ENCODE results near the gene PTPRA. TPM values are rescaled to one million over a fixed set of nuclear protein-coding genes. Genes with fewer than 3 reads are reported as not detected.

The PTPRA gene
- total and polyA plus RNA-seq, 2 of the 4 experiments (the other 2 are of a cell fraction) = 35.0 to 50.0 TPM

DNA sequence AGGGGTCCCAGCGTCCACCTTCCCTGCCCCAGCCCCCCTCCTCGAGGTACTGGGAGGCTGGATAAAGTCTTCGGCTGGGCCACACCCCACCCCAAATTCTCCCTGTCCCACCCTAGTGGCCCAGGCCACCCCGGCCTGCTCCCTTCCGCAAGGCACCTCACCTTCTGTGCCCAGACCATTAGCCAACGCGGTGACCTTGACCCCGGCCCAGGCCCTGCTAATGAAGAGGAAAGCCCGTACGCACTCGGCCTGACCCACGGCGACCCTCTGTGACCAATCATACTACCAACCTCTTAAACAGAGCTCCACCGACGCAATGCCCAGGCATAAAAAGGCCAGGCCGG lies 198.0 kb downstream of the PTPRA start:
- Histone ChIP-seq H2AFZ (replicated peaks; ENCODE audit: low read length, poor library complexity) (peak overlapping the region; percentile 75), H3K27me3 (ENCODE audit: control insufficient read depth, insufficient read depth, low read length) (peaks cover 32% of the 10 kb centered on the region), H3K23ac (ENCODE audit: low read depth, low read length) (no peak overlapping the region), H3K36me3 (ENCODE audit: control insufficient read depth, insufficient read depth, low read length) (no peaks in the 10 kb centered on the region), H3K79me1 (ENCODE audit: low read depth in 1 of 2, low read length in 2 of 2) (no peaks in the 10 kb centered on the region), H2AK5ac (ENCODE audit: low read depth, low read length) (no peak overlapping the region), H4K8ac (ENCODE audit: low read depth in 2 of 2, low read length in 2 of 2) (no peak overlapping the region), H3K27ac (ENCODE audit: insufficient read depth, low read length) (no peak overlapping the region), H2BK15ac (ENCODE audit: low read depth, low read length) (no peak overlapping the region), H3K18ac (ENCODE audit: low read depth, low read length) (no peak overlapping the region), H3K4me1 (ENCODE audit: control insufficient read depth, insufficient read depth, low read length) (peaks cover 4% of the 10 kb centered on the region), H3K9ac (ENCODE audit: low read depth, low read length) (no peak overlapping the region), H3K14ac (replicated peaks; ENCODE audit: low read depth, low read length) (no peak overlapping the region), H3K9me1 (ENCODE audit: insufficient read depth, low read length) (peaks cover 4% of the 10 kb centered on the region; the same call in 1 of the 2 replicates), H2BK20ac (ENCODE audit: low read depth, low read length) (no peak overlapping the region), H4K20me1 (ENCODE audit: insufficient read depth, low read length) (no peaks in the 10 kb centered on the region), H4K91ac (ENCODE audit: insufficient read depth, low read depth, low read length) (no peak overlapping the region), H2BK5ac (ENCODE audit: low read depth, low read length, poor library complexity, severe bottlenecking) (no peak overlapping the region), H2AK9ac (replicated peaks; ENCODE audit: low read depth, low read length, poor library complexity) (no peak overlapping the region), H2BK120ac (ENCODE audit: low read depth, low read length) (no peak overlapping the region), H3K56ac (ENCODE audit: extremely low read depth, insufficient read depth, low read length) (no peak overlapping the region), H3K4ac (ENCODE audit: low read depth, low read length) (no peak overlapping the region), H3K4me2 (ENCODE audit: low read depth, low read length) (no peak overlapping the region), H3K9me3 (ENCODE audit: control insufficient read depth, insufficient read depth, low read length) (no peaks in the 10 kb centered on the region), H3K4me3 (ENCODE audit: insufficient read depth, low read depth, low read length) (no peak overlapping the region), H4K5ac (ENCODE audit: low read depth, low read length) (no peak overlapping the region)
- intact Hi-C loops (cut with micrococcal nuclease) = no loop called here
- dilution Hi-C loops (cut with HindIII; ENCODE audit: low sequenced_read_pairs, unreplicated experiment) = no loop called here
- ChIA-PET CTCF (no interaction called here), POLR2A (ENCODE audit: unreplicated experiment) (no interaction called here)
- in situ Hi-C loops (cut with MboI; ENCODE audit: low sequenced_read_pairs) = no loop called here
- BruUV-seq (replicated peaks) = no TSS peak
- DNase-seq (no peak), ATAC-seq (ENCODE audit: low read depth) (no peak)
- 73% methylated on average over 3 of the region's 16 CpGs; no CpG with 5 or more reads in 1 of the 2 experiments for WGBS, 2 experiments (ENCODE audit: extremely low coverage in 2 of 2, insufficient read length in 1 of 2)
- TF ChIP-seq POLR2A (IDR thresholded peaks at IDR 0.05; ENCODE audit: low read depth, low read length) (no peak), RCOR1 (IDR thresholded peaks at IDR 0.05; ENCODE audit: insufficient replicate concordance, low read length) (no peak), RAD21 (IDR thresholded peaks at IDR 0.05; ENCODE audit: low read length) (no peak), MAFK (IDR thresholded peaks at IDR 0.05; ENCODE audit: low read depth, low read length) (no peak), BHLHE40 (IDR thresholded peaks at IDR 0.05; ENCODE audit: low read depth, low read length) (no peak), FOS (IDR thresholded peaks at IDR 0.05; ENCODE audit: low read depth, low read length) (no peak), MAZ (IDR thresholded peaks at IDR 0.05; ENCODE audit: borderline replicate concordance, low read depth, low read length) (no peak), CTCF (conservative IDR thresholded peaks at IDR 0.05; ENCODE audit: low read depth, low read length) (no peak), SMC3 (IDR thresholded peaks at IDR 0.05; ENCODE audit: low read depth, low read length) (no peak), CEBPB (IDR thresholded peaks at IDR 0.05; ENCODE audit: low read depth, low read length) (no peak), MXI1 (IDR thresholded peaks at IDR 0.05; ENCODE audit: borderline replicate concordance, low read depth, low read length) (no peak), ELK1 (IDR thresholded peaks at IDR 0.05; ENCODE audit: borderline replicate concordance, low read depth, low read length) (no peak)
- TF ChIP-seq, protein P1, sequence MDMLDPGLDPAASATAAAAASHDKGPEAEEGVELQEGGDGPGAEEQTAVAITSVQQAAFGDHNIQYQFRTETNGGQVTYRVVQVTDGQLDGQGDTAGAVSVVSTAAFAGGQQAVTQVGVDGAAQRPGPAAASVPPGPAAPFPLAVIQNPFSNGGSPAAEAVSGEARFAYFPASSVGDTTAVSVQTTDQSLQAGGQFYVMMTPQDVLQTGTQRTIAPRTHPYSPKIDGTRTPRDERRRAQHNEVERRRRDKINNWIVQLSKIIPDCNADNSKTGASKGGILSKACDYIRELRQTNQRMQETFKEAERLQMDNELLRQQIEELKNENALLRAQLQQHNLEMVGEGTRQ (IDR thresholded peaks at IDR 0.05; ENCODE audit: low read depth, low read length) = no peak

Measured in IMR-90 (cell line).